Neural progenitor cell (in vitro differentiated cells): ENCODE data around the gene SDK2.

ENCODE experiments used
- EZH2 ChIP-seq: fragments of 200-600 bp; sonication (generic); IDR thresholded peaks from 2 replicates; pipeline ENCODE4 v1.6.1; 2017; ENCODE audit warnings: antibody characterized with exemption, mild to moderate bottlenecking, moderate library complexity
- EZH2phosphoT487 ChIP-seq: fragments of 200-600 bp; sonication (generic); IDR thresholded peaks from 2 replicates; pipeline ENCODE4 v1.6.1; 2017; ENCODE audit warnings: antibody characterized with exemption
- TF ChIP-seq, protein P1 (sequence below): fragments of 200-600 bp; sonication (generic); IDR thresholded peaks from 2 replicates; pipeline ENCODE4 v1.5.1; 2017; ENCODE audit warnings: antibody characterized with exemption, mild to moderate bottlenecking

GRCh38 chr17:73494950-73495349, 149.3 kb downstream of the SDK2 start:
- TF ChIP-seq, protein P1, sequence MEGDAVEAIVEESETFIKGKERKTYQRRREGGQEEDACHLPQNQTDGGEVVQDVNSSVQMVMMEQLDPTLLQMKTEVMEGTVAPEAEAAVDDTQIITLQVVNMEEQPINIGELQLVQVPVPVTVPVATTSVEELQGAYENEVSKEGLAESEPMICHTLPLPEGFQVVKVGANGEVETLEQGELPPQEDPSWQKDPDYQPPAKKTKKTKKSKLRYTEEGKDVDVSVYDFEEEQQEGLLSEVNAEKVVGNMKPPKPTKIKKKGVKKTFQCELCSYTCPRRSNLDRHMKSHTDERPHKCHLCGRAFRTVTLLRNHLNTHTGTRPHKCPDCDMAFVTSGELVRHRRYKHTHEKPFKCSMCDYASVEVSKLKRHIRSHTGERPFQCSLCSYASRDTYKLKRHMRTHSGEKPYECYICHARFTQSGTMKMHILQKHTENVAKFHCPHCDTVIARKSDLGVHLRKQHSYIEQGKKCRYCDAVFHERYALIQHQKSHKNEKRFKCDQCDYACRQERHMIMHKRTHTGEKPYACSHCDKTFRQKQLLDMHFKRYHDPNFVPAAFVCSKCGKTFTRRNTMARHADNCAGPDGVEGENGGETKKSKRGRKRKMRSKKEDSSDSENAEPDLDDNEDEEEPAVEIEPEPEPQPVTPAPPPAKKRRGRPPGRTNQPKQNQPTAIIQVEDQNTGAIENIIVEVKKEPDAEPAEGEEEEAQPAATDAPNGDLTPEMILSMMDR = no peak
- TF ChIP-seq EZH2phosphoT487 (no peak), EZH2 (no peak)
